Glomerular visceral epithelial cell (primary cell): ENCODE data around the gene CADPS2.

Source experiments
- DNase-seq: peaks from one replicate; pipeline ENCODE4 v3.0.0-alpha.2; 2016; ENCODE audit errors: extremely low spot score

The CADPS2 gene

GRCh38 chr7:122604251-122604650 lies 282.0 kb downstream of the CADPS2 start:
- no peak for DNase-seq

GRCh38 chr7:122602800-122603199 lies 283.5 kb downstream of the CADPS2 start:
- DNase-seq, result no peak

GRCh38 chr7:122600630-122601029 lies 285.6 kb downstream of the CADPS2 start:
- DNase-seq, result no peak

GRCh38 chr7:122600042-122600441 lies 286.2 kb downstream of the CADPS2 start:
- no peak for DNase-seq

- DNase-seq, result no peak
These were observed 289.0 kb downstream of the CADPS2 start for GRCh38 chr7:122597277-122597676.

GRCh38 chr7:122595885-122596284 lies 290.4 kb downstream of the CADPS2 start:
- no peak for DNase-seq

GRCh38 chr7:122588621-122589020 lies 297.6 kb downstream of the CADPS2 start:
- DNase-seq, result peak; percentile 8

GRCh38 chr7:122584676-122585251 lies 301.5 kb downstream of the CADPS2 start:
- no peak for DNase-seq

GRCh38 chr7:122578350-122578749 lies 307.9 kb downstream of the CADPS2 start:
- DNase-seq, result no peak

- DNase-seq, result no peak
These were observed 308.7 kb downstream of the CADPS2 start for GRCh38 chr7:122577449-122578003.

- no peak for DNase-seq
These were observed 313.6 kb downstream of the CADPS2 start for GRCh38 chr7:122572706-122573105.

- DNase-seq, result no peak
These were observed 324.9 kb downstream of the CADPS2 start for GRCh38 chr7:122561326-122561725.

- no peak for DNase-seq
These were observed 329.3 kb downstream of the CADPS2 start for GRCh38 chr7:122556873-122557542.

GRCh38 chr7:122556219-122556618 lies 330.0 kb downstream of the CADPS2 start:
- DNase-seq, result no peak

GRCh38 chr7:122553761-122554160 lies 332.5 kb downstream of the CADPS2 start:
- no peak for DNase-seq

- DNase-seq, result no peak
These were observed 333.5 kb downstream of the CADPS2 start for GRCh38 chr7:122552769-122553168.

GRCh38 chr7:122550545-122550944 lies 335.7 kb downstream of the CADPS2 start:
- peak; percentile 5 for DNase-seq

- DNase-seq, result no peak
These were observed 336.7 kb downstream of the CADPS2 start for GRCh38 chr7:122549578-122549977.

- no peak for DNase-seq
These were observed 339.8 kb downstream of the CADPS2 start for GRCh38 chr7:122546496-122546895.

- no peak for DNase-seq
These were observed 341.8 kb downstream of the CADPS2 start for GRCh38 chr7:122544463-122544862.

- DNase-seq, result no peak
These were observed 342.4 kb downstream of the CADPS2 start for GRCh38 chr7:122543891-122544290.

- DNase-seq, result no peak
These were observed 343.1 kb downstream of the CADPS2 start for GRCh38 chr7:122543166-122543565.

- DNase-seq, result no peak
These were observed 351.2 kb downstream of the CADPS2 start for GRCh38 chr7:122535086-122535485.
